ENCODE data around the gene KRT5.

- TF ChIP-seq POLR2A (IDR thresholded peaks at IDR 0.05) (no peak), CTCF (IDR thresholded peaks at IDR 0.05 in 8 of 11, conservative IDR thresholded peaks at IDR 0.05 in 3 of 11) (no peak), POLR2AphosphoS5 (IDR thresholded peaks at IDR 0.05) (no peak)
These were observed 4.0 kb downstream of the KRT5 start for GRCh38 chr12:52515927-52516831.

Data from spleen (tissue), 7 donors.